ELR (cell line): ENCODE data around the gene DOCK4.

ENCODE experiments used
- DNase-seq: peaks from one replicate; pipeline ENCODE4 v3.0.0-alpha.2; 2015; ENCODE audit warnings: low read depth

DOCK4 gene

GRCh38 chr7:112161253-112162141 is 44.7 kb downstream of the DOCK4 start:
- no peak for DNase-seq

GRCh38 chr7:112160771-112161150 is 45.4 kb downstream of the DOCK4 start:
- DNase-seq: no peak

GRCh38 chr7:112160130-112160770 is 45.9 kb downstream of the DOCK4 start:
- peak; percentile 70 for DNase-seq

- DNase-seq: no peak
These were observed 46.8 kb downstream of the DOCK4 start for GRCh38 chr7:112159351-112159750.

- peak; percentile 88 for DNase-seq
These were observed 49.1 kb downstream of the DOCK4 start for GRCh38 chr7:112157072-112157471.

GRCh38 chr7:112156412-112156811 is 49.8 kb downstream of the DOCK4 start:
- no peak for DNase-seq

- DNase-seq: no peak
These were observed 51.5 kb downstream of the DOCK4 start for GRCh38 chr7:112154690-112155089.

GRCh38 chr7:112152186-112152585 is 54.0 kb downstream of the DOCK4 start:
- DNase-seq: no peak

- DNase-seq: peak; percentile 49
These were observed 55.2 kb downstream of the DOCK4 start for GRCh38 chr7:112150823-112151641.

GRCh38 chr7:112149734-112150133 is 56.5 kb downstream of the DOCK4 start:
- DNase-seq: no peak

- DNase-seq: no peak
These were observed 58.3 kb downstream of the DOCK4 start for GRCh38 chr7:112147793-112148361.

GRCh38 chr7:112145206-112145605 is 61.0 kb downstream of the DOCK4 start:
- DNase-seq: no peak

- no peak for DNase-seq
These were observed 61.7 kb downstream of the DOCK4 start for GRCh38 chr7:112144284-112145059.

- DNase-seq: peak; percentile 49
These were observed 62.6 kb downstream of the DOCK4 start for GRCh38 chr7:112143582-112143981.

GRCh38 chr7:112143136-112143535 is 63.1 kb downstream of the DOCK4 start:
- no peak for DNase-seq

- no peak for DNase-seq
These were observed 65.6 kb downstream of the DOCK4 start for GRCh38 chr7:112140600-112140999.

- no peak for DNase-seq
These were observed 67.3 kb downstream of the DOCK4 start for GRCh38 chr7:112138938-112139337.

- no peak for DNase-seq
These were observed 67.8 kb downstream of the DOCK4 start for GRCh38 chr7:112138325-112138852.

- DNase-seq: no peak
These were observed 68.8 kb downstream of the DOCK4 start for GRCh38 chr7:112137141-112138101.
